Measurements from ENCODE around the gene TCF7L1.

The TCF7L1 gene

DNA sequence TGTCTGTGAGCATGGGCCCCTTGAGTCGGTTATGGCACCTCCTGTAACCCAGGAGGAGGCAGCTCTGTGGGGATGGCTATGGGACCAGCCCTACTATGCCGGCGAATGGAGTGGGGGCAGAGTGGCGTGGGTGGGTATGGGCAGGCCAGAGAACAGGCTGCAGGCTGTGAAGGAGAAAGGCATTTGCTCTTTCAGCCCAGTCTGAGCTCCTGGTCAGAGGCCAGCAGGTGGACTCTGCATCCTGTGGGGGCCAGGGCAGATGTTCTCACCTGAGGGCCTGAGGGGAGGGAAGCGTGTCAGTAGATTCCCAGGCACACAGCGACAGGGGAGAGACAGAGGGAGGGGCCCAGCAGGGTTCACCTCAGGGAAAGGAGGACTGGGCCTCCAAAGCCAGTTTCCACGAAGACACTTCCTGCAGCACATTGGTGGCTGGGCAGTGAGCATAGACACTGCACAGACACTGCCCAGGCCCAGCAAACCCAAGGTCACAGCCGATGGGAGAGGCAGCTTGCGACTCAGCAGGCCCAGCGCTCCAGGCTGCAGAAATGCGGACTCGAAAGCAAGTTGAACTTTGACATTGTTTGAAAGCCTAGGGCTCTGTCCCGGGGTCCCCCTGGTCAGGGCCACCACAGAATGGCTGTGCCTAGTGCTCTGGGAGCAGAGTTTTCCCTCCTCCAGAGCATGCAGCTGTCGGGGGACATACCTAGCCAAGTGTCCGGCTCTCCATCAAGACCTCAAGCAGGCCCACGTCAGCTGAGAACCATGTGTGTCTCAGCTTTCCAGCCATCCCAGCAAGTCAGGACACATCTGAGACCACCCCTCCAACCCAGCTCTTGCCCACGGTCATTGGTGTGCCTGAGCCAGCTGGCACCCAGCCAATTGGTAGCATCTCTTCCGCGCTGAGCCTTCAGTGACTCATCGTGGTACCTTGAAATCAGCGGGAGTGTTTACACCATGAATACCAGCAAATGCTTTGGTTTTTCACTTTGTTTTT, 140.8 kb downstream of the TCF7L1 start:
- Histone ChIP-seq H3K36me3 (ENCODE audit: control insufficient read depth, insufficient read depth, low read length) (no peaks in the 10 kb centered on the region), H3K9me3 (ENCODE audit: control insufficient read depth, low read length) (no peaks in the 10 kb centered on the region), H3K27ac (ENCODE audit: insufficient read depth, low read depth, low read length, poor library complexity, severe bottlenecking) (no peak overlapping the region), H3K4me3 (ENCODE audit: insufficient read depth, low read depth, low read length) (no peak overlapping the region), H3K4me1 (ENCODE audit: control insufficient read depth, insufficient read depth, low read length) (peaks cover 11% of the 10 kb centered on the region), H3K27me3 (ENCODE audit: control insufficient read depth, insufficient read depth, low read length, poor library complexity, severe bottlenecking) (no peaks in the 10 kb centered on the region)
- WGBS, 2 experiments = 88 to 89% methylated on average over 21 of the region's 21 CpGs

DNA sequence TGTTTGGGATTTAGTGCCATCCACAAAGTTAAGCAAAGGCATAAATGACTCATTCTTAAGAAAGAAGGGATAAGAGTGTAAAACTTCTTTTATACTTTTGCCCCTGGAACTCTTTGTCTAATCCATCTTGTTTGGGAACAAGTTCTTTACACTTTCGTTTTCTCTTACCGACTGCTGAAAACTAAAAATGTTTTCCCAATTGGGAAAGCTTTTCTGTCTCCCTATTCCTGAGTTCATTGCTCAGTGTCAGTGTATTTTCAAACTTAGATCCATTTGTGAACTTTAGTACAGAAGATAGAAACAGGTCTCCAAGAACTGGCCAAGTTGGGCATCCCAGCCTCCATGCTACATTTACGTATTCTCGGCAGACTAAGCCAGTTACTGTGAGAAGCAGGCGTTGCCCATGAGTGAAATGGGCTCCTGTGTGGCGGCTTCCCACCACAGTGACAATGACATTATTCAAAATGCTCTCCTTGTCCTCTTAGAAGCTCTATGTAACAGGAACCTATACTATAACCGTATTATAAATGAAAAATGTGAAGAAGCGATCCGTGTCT, 142.9 kb downstream of the TCF7L1 start:
- 93 to 97% methylated on average over 9 of the region's 9 CpGs for WGBS, 2 experiments
- Histone ChIP-seq H3K4me1 (ENCODE audit: control insufficient read depth, insufficient read depth, low read length) (peaks cover 11% of the 10 kb centered on the region), H3K4me3 (ENCODE audit: insufficient read depth, low read depth, low read length) (no peak overlapping the region), H3K27me3 (ENCODE audit: control insufficient read depth, insufficient read depth, low read length, poor library complexity, severe bottlenecking) (no peaks in the 10 kb centered on the region), H3K27ac (ENCODE audit: insufficient read depth, low read depth, low read length, poor library complexity, severe bottlenecking) (no peak overlapping the region), H3K9me3 (ENCODE audit: control insufficient read depth, low read length) (no peaks in the 10 kb centered on the region), H3K36me3 (ENCODE audit: control insufficient read depth, insufficient read depth, low read length) (no peaks in the 10 kb centered on the region)

DNA sequence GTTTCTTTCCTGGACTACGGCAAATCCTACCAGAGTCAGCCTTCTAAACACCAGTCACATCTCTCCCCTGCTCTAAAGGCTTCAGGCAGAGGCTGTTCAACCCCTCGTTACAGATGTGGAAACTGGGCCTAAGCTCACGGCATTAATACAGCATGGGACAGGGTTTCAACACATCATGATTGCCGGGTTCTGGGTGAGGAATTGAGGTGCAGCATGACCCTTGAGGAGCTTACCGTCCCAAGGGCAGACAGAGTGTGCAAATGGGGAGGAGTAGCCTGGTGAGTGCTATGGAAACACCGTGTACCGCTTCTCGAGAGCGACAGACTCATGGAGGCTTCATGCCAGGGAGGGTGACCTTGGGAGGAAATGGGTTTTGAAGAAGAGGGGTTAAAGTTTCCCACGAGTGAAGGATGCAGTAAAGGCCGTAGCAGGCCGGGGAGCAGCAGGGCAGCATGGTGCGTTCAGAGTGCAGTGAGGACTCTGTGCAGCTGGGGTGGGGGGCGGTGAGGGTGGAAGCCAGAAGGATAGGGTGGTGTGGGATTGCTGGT, 143.5 kb downstream of the TCF7L1 start:
- Histone ChIP-seq H3K9me3 (ENCODE audit: control insufficient read depth, low read length) (no peaks in the 10 kb centered on the region), H3K4me1 (ENCODE audit: control insufficient read depth, insufficient read depth, low read length) (peaks cover 11% of the 10 kb centered on the region), H3K27me3 (ENCODE audit: control insufficient read depth, insufficient read depth, low read length, poor library complexity, severe bottlenecking) (no peaks in the 10 kb centered on the region), H3K4me3 (ENCODE audit: insufficient read depth, low read depth, low read length) (no peak overlapping the region), H3K27ac (ENCODE audit: insufficient read depth, low read depth, low read length, poor library complexity, severe bottlenecking) (no peak overlapping the region), H3K36me3 (ENCODE audit: control insufficient read depth, insufficient read depth, low read length) (no peaks in the 10 kb centered on the region)
- 87 to 92% methylated on average over 14 of the region's 14 CpGs for WGBS, 2 experiments

DNA sequence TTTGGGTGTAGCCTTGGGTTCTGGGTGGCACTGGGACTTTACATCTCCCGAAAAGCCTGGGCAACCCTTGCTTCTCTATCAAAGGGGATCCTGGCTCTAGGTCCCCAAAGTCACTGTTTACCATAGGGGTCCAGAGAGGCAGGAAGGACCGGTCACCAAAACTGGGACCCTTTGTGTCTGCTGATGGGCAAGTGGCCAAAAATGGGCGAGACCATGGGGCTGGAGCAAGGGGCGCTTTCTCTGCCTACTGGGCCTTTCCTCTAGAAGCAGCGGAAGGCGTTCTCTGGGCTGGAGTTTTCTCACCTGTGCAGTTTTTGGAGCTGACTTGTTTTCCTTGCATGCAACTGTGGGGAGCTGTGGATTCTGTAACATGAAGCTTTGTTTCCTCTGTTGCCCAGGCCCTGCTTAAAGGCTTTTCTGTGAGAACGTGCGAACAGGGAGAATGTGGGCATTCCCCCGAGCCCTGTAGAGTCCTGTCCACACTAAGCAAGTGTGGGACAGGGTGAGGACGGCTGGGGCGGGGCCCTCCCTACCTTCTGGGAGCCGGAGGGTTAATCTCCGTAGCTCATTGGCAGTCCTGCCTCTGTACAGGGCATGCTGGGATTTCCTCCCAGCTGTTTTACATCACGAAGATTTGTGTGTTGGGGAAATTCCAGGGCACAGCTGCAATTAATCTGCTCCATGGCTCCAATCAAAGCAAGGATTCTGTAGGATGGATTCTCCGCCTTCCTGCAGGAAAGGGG, 144.4 kb downstream of the TCF7L1 start:
- 74 to 77% methylated on average over 15 of the region's 15 CpGs for WGBS, 2 experiments
- Histone ChIP-seq H3K27me3 (ENCODE audit: control insufficient read depth, insufficient read depth, low read length, poor library complexity, severe bottlenecking) (no peaks in the 10 kb centered on the region), H3K27ac (ENCODE audit: insufficient read depth, low read depth, low read length, poor library complexity, severe bottlenecking) (no peak overlapping the region), H3K4me1 (ENCODE audit: control insufficient read depth, insufficient read depth, low read length) (peaks cover 11% of the 10 kb centered on the region), H3K4me3 (ENCODE audit: insufficient read depth, low read depth, low read length) (no peak overlapping the region), H3K9me3 (ENCODE audit: control insufficient read depth, low read length) (no peaks in the 10 kb centered on the region), H3K36me3 (ENCODE audit: control insufficient read depth, insufficient read depth, low read length) (no peaks in the 10 kb centered on the region)

DNA sequence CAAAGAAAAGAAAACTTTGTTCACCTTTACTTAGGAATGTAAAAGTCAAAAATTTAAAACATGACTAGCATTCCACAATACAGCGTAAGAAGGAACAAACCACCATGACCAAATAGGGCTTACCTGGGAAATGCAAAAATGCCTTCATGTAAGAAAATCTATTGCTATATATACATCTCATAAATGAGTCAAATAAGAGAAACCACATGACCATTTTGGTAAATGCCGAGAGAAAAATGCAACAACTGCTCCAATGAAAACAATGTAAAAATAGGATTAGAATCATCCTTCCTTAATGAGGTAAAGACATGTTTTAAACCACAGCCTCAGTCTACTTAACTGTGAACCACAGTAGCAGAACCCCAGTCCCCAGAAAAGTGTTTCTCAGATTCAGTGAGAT, 145.2 kb downstream of the TCF7L1 start:
- Histone ChIP-seq H3K36me3 (ENCODE audit: control insufficient read depth, insufficient read depth, low read length) (no peaks in the 10 kb centered on the region), H3K4me3 (ENCODE audit: insufficient read depth, low read depth, low read length) (no peak overlapping the region), H3K27ac (ENCODE audit: insufficient read depth, low read depth, low read length, poor library complexity, severe bottlenecking) (no peak overlapping the region), H3K27me3 (ENCODE audit: control insufficient read depth, insufficient read depth, low read length, poor library complexity, severe bottlenecking) (no peaks in the 10 kb centered on the region), H3K4me1 (ENCODE audit: control insufficient read depth, insufficient read depth, low read length) (peaks cover 11% of the 10 kb centered on the region), H3K9me3 (ENCODE audit: control insufficient read depth, low read length) (no peaks in the 10 kb centered on the region)
- WGBS, 2 experiments = 100% methylated on average over 1 to 2 of the region's 2 CpGs

DNA sequence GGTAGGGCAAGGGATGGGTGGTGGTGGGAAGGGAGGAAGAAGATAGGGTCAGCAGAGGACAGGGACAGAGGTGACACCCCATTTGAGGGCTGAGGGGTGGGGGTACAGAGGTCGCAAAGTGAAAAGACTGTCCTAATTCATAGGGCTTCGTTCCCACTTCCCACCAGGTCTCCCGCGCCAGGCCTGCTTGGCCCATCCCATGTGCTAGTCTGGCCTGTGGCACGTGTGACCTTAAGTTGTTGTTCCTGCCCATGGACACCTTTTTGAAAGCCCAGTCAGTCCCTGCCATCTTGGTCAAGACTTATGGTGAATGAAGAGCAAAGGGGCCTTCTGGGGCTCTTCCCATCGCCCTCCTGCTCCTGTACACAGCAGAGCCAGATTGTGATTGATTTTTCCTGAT, 148.4 kb downstream of the TCF7L1 start:
- Histone ChIP-seq H3K4me1 (ENCODE audit: control insufficient read depth, insufficient read depth, low read length) (peaks cover 11% of the 10 kb centered on the region), H3K27ac (ENCODE audit: insufficient read depth, low read depth, low read length, poor library complexity, severe bottlenecking) (no peak overlapping the region), H3K9me3 (ENCODE audit: control insufficient read depth, low read length) (no peaks in the 10 kb centered on the region), H3K27me3 (ENCODE audit: control insufficient read depth, insufficient read depth, low read length, poor library complexity, severe bottlenecking) (no peaks in the 10 kb centered on the region), H3K4me3 (ENCODE audit: insufficient read depth, low read depth, low read length) (no peak overlapping the region), H3K36me3 (ENCODE audit: control insufficient read depth, insufficient read depth, low read length) (no peaks in the 10 kb centered on the region)
- WGBS, 2 experiments = 78 to 79% methylated on average over 6 of the region's 6 CpGs

DNA sequence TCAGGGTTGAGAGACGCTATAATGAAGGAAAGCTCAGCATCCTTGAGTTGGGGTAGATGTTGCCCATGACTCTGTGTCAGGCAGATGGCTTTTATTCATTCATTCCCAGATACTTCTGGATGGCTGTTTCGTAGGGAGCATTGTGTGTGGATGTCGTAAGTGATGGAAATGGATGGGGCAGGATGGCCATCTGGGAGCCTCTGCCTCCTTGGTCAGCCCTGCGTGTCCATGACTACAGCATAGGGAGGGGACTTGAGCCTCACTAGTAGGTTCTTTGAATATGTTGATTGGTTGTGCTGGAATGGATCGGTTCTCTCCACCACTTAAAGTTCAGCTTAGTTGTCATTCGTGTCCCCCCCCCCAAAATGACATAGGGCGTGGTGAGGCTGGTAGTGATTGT, 149.7 kb downstream of the TCF7L1 start:
- Histone ChIP-seq H3K4me3 (ENCODE audit: insufficient read depth, low read depth, low read length) (no peak overlapping the region), H3K27me3 (ENCODE audit: control insufficient read depth, insufficient read depth, low read length, poor library complexity, severe bottlenecking) (no peaks in the 10 kb centered on the region), H3K36me3 (ENCODE audit: control insufficient read depth, insufficient read depth, low read length) (no peaks in the 10 kb centered on the region), H3K9me3 (ENCODE audit: control insufficient read depth, low read length) (no peaks in the 10 kb centered on the region), H3K27ac (ENCODE audit: insufficient read depth, low read depth, low read length, poor library complexity, severe bottlenecking) (no peak overlapping the region), H3K4me1 (ENCODE audit: control insufficient read depth, insufficient read depth, low read length) (peaks cover 3% of the 10 kb centered on the region)
- WGBS, 2 experiments = 91 to 94% methylated on average over 7 of the region's 7 CpGs

DNA sequence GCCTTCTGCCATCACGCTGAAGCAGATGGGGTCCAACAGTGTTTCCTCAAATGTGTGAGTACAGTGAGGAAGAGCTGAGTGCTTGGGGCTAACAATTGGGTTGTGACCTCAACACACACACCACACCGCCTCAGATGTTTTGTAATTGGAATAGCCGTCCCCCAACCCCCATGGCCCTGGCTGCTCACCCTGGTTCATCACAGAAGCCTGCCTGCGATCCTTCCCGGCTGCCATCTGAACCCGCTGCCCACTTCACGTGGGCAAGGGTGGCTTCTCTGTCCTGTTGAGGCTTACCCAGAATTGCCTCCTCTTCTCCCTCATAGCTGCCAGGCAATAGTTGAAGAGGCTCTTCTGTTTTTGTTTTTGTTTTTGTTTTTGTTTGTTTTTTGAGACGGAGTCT, 150.4 kb downstream of the TCF7L1 start:
- no peak overlapping the region for H3K4me3 ChIP-seq (ENCODE audit: insufficient read depth, low read depth, low read length)
- H3K36me3 ChIP-seq (ENCODE audit: control insufficient read depth, insufficient read depth, low read length) = no peaks in the 10 kb centered on the region
- WGBS, 2 experiments = 86 to 90% methylated on average over 8 of the region's 8 CpGs
- H3K27ac ChIP-seq (ENCODE audit: insufficient read depth, low read depth, low read length, poor library complexity, severe bottlenecking) = no peak overlapping the region
- H3K27me3 ChIP-seq (ENCODE audit: control insufficient read depth, insufficient read depth, low read length, poor library complexity, severe bottlenecking) = no peaks in the 10 kb centered on the region
- H3K9me3 ChIP-seq (ENCODE audit: control insufficient read depth, low read length) = no peaks in the 10 kb centered on the region
- H3K4me1 ChIP-seq (ENCODE audit: control insufficient read depth, insufficient read depth, low read length) = no peaks in the 10 kb centered on the region

DNA sequence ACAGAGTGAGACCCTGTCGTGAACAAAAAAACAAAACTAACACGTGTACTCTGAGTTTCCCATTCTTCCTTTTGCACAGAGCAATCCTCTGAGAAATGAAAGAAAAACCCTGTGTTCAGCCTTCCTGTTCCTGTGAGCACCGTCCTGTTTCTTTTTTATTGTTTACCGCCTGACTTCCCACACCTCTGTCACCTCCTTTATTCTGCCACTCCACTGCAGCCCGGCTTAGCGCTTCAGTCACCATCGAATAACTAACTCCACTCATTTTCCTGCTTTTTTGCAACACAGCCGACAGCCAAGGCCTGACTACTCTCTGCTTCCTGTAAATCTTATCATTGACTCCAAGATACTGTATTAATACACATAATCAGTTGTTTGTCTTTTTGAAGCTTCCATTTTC, 153.7 kb downstream of the TCF7L1 start:
- no peak overlapping the region for H3K4me3 ChIP-seq (ENCODE audit: insufficient read depth, low read depth, low read length)
- WGBS, 2 experiments = 94 to 95% methylated on average over 8 of the region's 8 CpGs
- H3K36me3 ChIP-seq (ENCODE audit: control insufficient read depth, insufficient read depth, low read length) = no peaks in the 10 kb centered on the region
- H3K27ac ChIP-seq (ENCODE audit: insufficient read depth, low read depth, low read length, poor library complexity, severe bottlenecking) = no peak overlapping the region
- no peaks in the 10 kb centered on the region for H3K4me1 ChIP-seq (ENCODE audit: control insufficient read depth, insufficient read depth, low read length)
- H3K27me3 ChIP-seq (ENCODE audit: control insufficient read depth, insufficient read depth, low read length, poor library complexity, severe bottlenecking) = no peaks in the 10 kb centered on the region
- H3K9me3 ChIP-seq (ENCODE audit: control insufficient read depth, low read length) = no peaks in the 10 kb centered on the region

DNA sequence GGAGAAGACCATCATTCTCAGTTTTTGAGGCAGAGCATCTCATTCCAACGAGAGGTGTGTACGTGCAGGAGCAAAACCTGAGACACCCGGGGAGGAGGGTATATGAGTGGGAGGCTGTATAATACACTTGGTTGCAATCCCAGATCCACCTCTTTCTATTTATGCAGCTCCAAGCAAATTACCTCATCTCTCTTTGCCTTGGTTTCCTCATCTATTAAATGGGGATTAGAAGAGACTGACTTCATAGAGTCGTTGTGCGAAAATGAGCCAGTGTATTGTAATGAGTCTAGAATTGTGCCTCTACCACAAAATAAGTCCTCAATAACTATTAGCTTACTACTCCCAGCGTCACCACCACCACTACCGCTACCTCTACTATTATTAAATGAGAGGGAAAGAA, 154.5 kb downstream of the TCF7L1 start:
- no peak overlapping the region for H3K27ac ChIP-seq (ENCODE audit: insufficient read depth, low read depth, low read length, poor library complexity, severe bottlenecking)
- WGBS, 2 experiments = 92 to 100% methylated on average over 2 to 5 of the region's 7 CpGs
- no peaks in the 10 kb centered on the region for H3K36me3 ChIP-seq (ENCODE audit: control insufficient read depth, insufficient read depth, low read length)
- no peaks in the 10 kb centered on the region for H3K4me1 ChIP-seq (ENCODE audit: control insufficient read depth, insufficient read depth, low read length)
- no peak overlapping the region for H3K4me3 ChIP-seq (ENCODE audit: insufficient read depth, low read depth, low read length)
- no peaks in the 10 kb centered on the region for H3K9me3 ChIP-seq (ENCODE audit: control insufficient read depth, low read length)
- H3K27me3 ChIP-seq (ENCODE audit: control insufficient read depth, insufficient read depth, low read length, poor library complexity, severe bottlenecking) = no peaks in the 10 kb centered on the region

Data from ectodermal cell (in vitro differentiated cells).